Keratinocyte (primary cell): ENCODE data around the gene GANAB.

Source experiments
- EZH2 ChIP-seq: IDR thresholded peaks from one replicate; pipeline ENCODE4 v1.6.1; 2012; ENCODE audit warnings: inconsistent platforms, mild to moderate bottlenecking, low read length, moderate library complexity
- TF ChIP-seq, protein P1 (sequence below), 3 experiments: IDR thresholded peaks in 1 of 3; conservative IDR thresholded peaks in 1 of 3; optimal IDR thresholded peaks in 1 of 3; 2 replicates in 2 of 3; 3 replicates in 1 of 3; pipeline versions ENCODE3 to v1.5.1; 2011; ENCODE audit warnings: low read length in 3 of 3, mild to moderate bottlenecking in 3 of 3, moderate library complexity in 2 of 3, control low read depth in 1 of 3, inconsistent platforms in 1 of 3; ENCODE audit not compliant: insufficient read depth in 2 of 3; ENCODE audit errors: extremely low read depth in 1 of 3

DNA sequence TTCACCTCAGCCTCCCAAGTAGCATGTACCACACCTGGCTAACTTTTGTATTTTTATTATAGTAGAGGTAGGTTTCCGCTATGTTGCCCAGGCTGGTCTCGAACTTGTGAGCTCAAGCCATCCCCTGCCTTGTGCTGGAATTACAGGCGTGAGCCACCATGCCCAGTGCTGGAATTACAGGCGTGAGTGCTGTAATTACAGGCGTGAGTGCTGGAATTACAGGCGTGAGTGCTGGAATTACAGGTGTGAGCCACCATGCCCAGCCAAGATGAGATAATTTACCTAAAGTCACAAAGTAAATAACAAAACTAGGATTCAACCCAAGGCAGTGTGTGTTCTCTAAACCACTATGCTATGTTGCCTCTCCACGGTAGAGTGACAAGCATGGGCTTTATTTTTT is 36.1 kb upstream of the GANAB start:
- TF ChIP-seq, protein P1, sequence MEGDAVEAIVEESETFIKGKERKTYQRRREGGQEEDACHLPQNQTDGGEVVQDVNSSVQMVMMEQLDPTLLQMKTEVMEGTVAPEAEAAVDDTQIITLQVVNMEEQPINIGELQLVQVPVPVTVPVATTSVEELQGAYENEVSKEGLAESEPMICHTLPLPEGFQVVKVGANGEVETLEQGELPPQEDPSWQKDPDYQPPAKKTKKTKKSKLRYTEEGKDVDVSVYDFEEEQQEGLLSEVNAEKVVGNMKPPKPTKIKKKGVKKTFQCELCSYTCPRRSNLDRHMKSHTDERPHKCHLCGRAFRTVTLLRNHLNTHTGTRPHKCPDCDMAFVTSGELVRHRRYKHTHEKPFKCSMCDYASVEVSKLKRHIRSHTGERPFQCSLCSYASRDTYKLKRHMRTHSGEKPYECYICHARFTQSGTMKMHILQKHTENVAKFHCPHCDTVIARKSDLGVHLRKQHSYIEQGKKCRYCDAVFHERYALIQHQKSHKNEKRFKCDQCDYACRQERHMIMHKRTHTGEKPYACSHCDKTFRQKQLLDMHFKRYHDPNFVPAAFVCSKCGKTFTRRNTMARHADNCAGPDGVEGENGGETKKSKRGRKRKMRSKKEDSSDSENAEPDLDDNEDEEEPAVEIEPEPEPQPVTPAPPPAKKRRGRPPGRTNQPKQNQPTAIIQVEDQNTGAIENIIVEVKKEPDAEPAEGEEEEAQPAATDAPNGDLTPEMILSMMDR (optimal IDR thresholded peaks at IDR 0.05 in 1 of 3, IDR thresholded peaks at IDR 0.05 in 1 of 3, conservative IDR thresholded peaks at IDR 0.05 in 1 of 3; ENCODE audit: extremely low read depth in 1 of 3, insufficient read depth in 2 of 3, low read length in 3 of 3): no peak
- TF ChIP-seq EZH2: no peak
